ENCODE measurements around the gene PTPN1. TPM values are rescaled to one million over a fixed set of nuclear protein-coding genes. Genes with fewer than 3 reads are reported as not detected.

The PTPN1 gene
- total and polyA plus RNA-seq, 2 donors (not counting 3 experiments of a cell fraction or from before 2014, with no cell fraction given), result 41.1 to 64.3 TPM

DNA sequence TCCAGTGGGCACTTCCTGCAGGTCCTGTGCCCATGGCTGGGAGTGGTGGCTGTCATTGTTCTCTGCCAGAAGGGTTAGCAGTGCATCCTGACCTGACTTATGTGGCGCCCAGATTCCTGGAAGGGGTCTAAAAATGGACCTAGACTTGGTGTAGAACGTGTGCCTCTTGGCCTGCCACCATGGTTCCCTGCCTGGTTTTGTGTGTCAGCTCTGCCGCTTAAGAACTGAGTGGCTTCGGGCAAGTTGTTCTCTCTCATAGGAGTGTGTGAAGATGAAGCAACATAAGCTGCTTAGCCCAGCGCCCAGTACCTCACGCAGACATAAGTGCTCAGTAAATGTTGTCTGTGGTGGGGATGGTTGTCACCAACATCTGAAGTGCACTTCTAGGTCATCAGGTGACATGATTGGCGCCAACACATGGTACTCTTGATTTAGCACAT is 52.1 kb downstream of the PTPN1 start:
- peaks cover 64% of the 10 kb centered on the region for H3K79me2 ChIP-seq (ENCODE audit: control insufficient read depth, insufficient read depth, low read length)
- ChIA-PET CTCF (interaction anchor here (1.0 to 11.7 kb wide), 11 partner anchors 9 to 79 kb away, joined by 4 to 99 read pairs (median 7); partner anchors contain the start of gene PTPN1), POLR2A (interaction anchor here (1.3 to 1.6 kb wide), 2 partner anchors 49 to 52 kb away, joined by 3 to 16 read pairs; partner anchors contain the start of gene PTPN1)
- no peaks in the 10 kb centered on the region for H3K9me1 ChIP-seq (replicated peaks; ENCODE audit: control insufficient read depth, extremely low read depth, insufficient read depth, low read length)
- H3K4me3 ChIP-seq (replicated peaks in 1 of 3; ENCODE audit: insufficient read depth in 1 of 3, low read depth in 1 of 3, low read length in 3 of 3), result no peak overlapping the region
- no peak for DNase-seq (ENCODE audit: low read depth, low spot score)
- peak overlapping the region; percentile 49 for H3K4me2 ChIP-seq (ENCODE audit: insufficient read depth, low read length)
- dilution Hi-C loops (cut with MboI; ENCODE audit: extremely low pct_ligation_motif_present, low sequenced_read_pairs), result no loop called here
- no peaks in the 10 kb centered on the region for H3K9me3 ChIP-seq (replicated peaks; ENCODE audit: control insufficient read depth, insufficient read depth, low read length)
- no peak for FAIRE-seq
- H2AFZ ChIP-seq (ENCODE audit: low read depth, low read length), result no peak overlapping the region
- intact Hi-C loops (cut with micrococcal nuclease), result no loop called here
- no peaks in the 10 kb centered on the region for H4K20me1 ChIP-seq (replicated peaks; ENCODE audit: control insufficient read depth, extremely low read depth, insufficient read depth, low read length)
- no TSS peak for BruUV-seq (replicated peaks)
- peak overlapping the region; percentile 84 for H3K27ac ChIP-seq (ENCODE audit: insufficient read depth, low read depth, low read length)
- peak overlapping the region; percentile 69 for H3K9ac ChIP-seq (replicated peaks; ENCODE audit: extremely low read depth, insufficient read depth, low read length)
- H3K4me1 ChIP-seq (ENCODE audit: control insufficient read depth, extremely low read depth, insufficient read depth, low read length), result peaks cover 47% of the 10 kb centered on the region
- H3K27me3 ChIP-seq (ENCODE audit: control insufficient read depth in 2 of 2, insufficient read depth in 2 of 2, low read length in 2 of 2), result no peaks in the 10 kb centered on the region
- no peak for TF ChIP-seq POLR2A (IDR thresholded peaks at IDR 0.05; ENCODE audit: low read depth, low read length)
- TF ChIP-seq JUN (IDR thresholded peaks at IDR 0.05; ENCODE audit: borderline replicate concordance, insufficient read depth, insufficient read length, low read depth), result no peak
- TF ChIP-seq, protein P1, sequence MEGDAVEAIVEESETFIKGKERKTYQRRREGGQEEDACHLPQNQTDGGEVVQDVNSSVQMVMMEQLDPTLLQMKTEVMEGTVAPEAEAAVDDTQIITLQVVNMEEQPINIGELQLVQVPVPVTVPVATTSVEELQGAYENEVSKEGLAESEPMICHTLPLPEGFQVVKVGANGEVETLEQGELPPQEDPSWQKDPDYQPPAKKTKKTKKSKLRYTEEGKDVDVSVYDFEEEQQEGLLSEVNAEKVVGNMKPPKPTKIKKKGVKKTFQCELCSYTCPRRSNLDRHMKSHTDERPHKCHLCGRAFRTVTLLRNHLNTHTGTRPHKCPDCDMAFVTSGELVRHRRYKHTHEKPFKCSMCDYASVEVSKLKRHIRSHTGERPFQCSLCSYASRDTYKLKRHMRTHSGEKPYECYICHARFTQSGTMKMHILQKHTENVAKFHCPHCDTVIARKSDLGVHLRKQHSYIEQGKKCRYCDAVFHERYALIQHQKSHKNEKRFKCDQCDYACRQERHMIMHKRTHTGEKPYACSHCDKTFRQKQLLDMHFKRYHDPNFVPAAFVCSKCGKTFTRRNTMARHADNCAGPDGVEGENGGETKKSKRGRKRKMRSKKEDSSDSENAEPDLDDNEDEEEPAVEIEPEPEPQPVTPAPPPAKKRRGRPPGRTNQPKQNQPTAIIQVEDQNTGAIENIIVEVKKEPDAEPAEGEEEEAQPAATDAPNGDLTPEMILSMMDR (IDR thresholded peaks at IDR 0.05; ENCODE audit: extremely low read depth in 1 of 2, insufficient read depth in 1 of 2, low read depth in 1 of 2, low read length in 2 of 2), result no peak
- TF ChIP-seq MYC (IDR thresholded peaks at IDR 0.05; ENCODE audit: low read depth, low read length), result no peak
- TF ChIP-seq FOS (IDR thresholded peaks at IDR 0.05; ENCODE audit: borderline replicate concordance, insufficient read depth, low read length), result no peak
- peaks cover 10 to 16% of the 10 kb centered on the region in 2 experiments for H3K36me3 ChIP-seq (ENCODE audit: control insufficient read depth in 2 of 2, extremely low read depth in 1 of 2, insufficient read depth in 2 of 2, low read length in 2 of 2)

Measured in endothelial cell of umbilical vein (primary cell).